Mesendoderm (in vitro differentiated cells): ENCODE results near the gene DUSP7.

Source experiments
- DNase-seq: peaks from one replicate; pipeline ENCODE4 v3.0.0; 2013
- H2AK5ac ChIP-seq: 2 replicates; pipeline ENCODE4 v1.6.1; 2013; ENCODE audit warnings: low read length, inconsistent platforms
- H2BK120ac ChIP-seq: 2 replicates; pipeline ENCODE4 v1.6.1; 2013; ENCODE audit warnings: low read depth, mild to moderate bottlenecking, low read length, moderate library complexity, mixed read lengths
- H2BK15ac ChIP-seq: replicated peaks from 2 replicates; pipeline ENCODE4 v1.6.1; 2013; ENCODE audit warnings: low read depth, mild to moderate bottlenecking, moderate library complexity
- H2BK5ac ChIP-seq: 2 replicates; pipeline ENCODE4 v1.6.1; 2013; ENCODE audit warnings: low read length, inconsistent platforms
- H3K18ac ChIP-seq: 2 replicates; pipeline ENCODE4 v1.6.1; 2013; ENCODE audit warnings: mild to moderate bottlenecking, low read length, mixed read lengths
- H3K23ac ChIP-seq: one replicate; pipeline ENCODE4 v1.6.1; 2013; ENCODE audit warnings: low read length
- H3K27ac ChIP-seq: 2 replicates; pipeline ENCODE4 v1.5.1; 2013; ENCODE audit warnings: low read depth, mild to moderate bottlenecking, inconsistent platforms, low read length, moderate library complexity
- H3K27me3 ChIP-seq: 2 replicates; pipeline ENCODE4 v1.6.1; 2013; ENCODE audit warnings: low read length, control low read depth, mild to moderate bottlenecking, inconsistent platforms; ENCODE audit not compliant: insufficient read depth, poor library complexity
- H3K36me3 ChIP-seq: 2 replicates; pipeline ENCODE4 v1.6.1; 2013; ENCODE audit warnings: low read length, inconsistent platforms; ENCODE audit not compliant: control insufficient read depth, insufficient read depth
- H3K4ac ChIP-seq: one replicate; pipeline ENCODE4 v1.6.1; 2013; ENCODE audit warnings: low read depth, mild to moderate bottlenecking, low read length, moderate library complexity
- H3K4me1 ChIP-seq: 2 replicates; pipeline ENCODE4 v1.6.1; 2013; ENCODE audit warnings: low read depth, low read length, inconsistent platforms; ENCODE audit not compliant: control insufficient read depth
- H3K4me2 ChIP-seq: 2 replicates; pipeline ENCODE4 v1.6.1; 2013; ENCODE audit warnings: low read length
- H3K4me3 ChIP-seq: 2 replicates; pipeline ENCODE4 v1.5.1; 2013; ENCODE audit warnings: mild to moderate bottlenecking, low read length
- H3K56ac ChIP-seq: one replicate; pipeline ENCODE4 v1.6.1; 2013; ENCODE audit warnings: low read length
- H3K79me1 ChIP-seq: 2 replicates; pipeline ENCODE4 v1.6.1; 2013; ENCODE audit warnings: low read length, inconsistent platforms
- H3K79me2 ChIP-seq: 2 replicates; pipeline ENCODE4 v1.6.1; 2013; ENCODE audit warnings: mild to moderate bottlenecking, low read length; ENCODE audit not compliant: control insufficient read depth, insufficient read depth
- H3K9ac ChIP-seq: 2 replicates; pipeline ENCODE4 v1.6.1; 2013; ENCODE audit warnings: low read length, inconsistent platforms
- H4K5ac ChIP-seq: one replicate; pipeline ENCODE4 v1.6.1; 2013; ENCODE audit warnings: low read length
- H4K8ac ChIP-seq: one replicate; pipeline ENCODE4 v1.6.1; 2013; ENCODE audit warnings: low read depth, mild to moderate bottlenecking, control low read depth, low read length, moderate library complexity
- WGBS: extraction: QIAGEN DNeasy Blood & Tissue Kit; methylation state at CpG from one replicate; pipeline ENCODE4 v1.1.7; 2013; ENCODE audit warnings: low lambda C conversion rate, missing lambda C conversion rate; ENCODE audit not compliant: insufficient coverage; ENCODE audit errors: extremely low coverage; 5-methylcytosine and 5-hydroxymethylcytosine counted together

DUSP7 gene

DNA sequence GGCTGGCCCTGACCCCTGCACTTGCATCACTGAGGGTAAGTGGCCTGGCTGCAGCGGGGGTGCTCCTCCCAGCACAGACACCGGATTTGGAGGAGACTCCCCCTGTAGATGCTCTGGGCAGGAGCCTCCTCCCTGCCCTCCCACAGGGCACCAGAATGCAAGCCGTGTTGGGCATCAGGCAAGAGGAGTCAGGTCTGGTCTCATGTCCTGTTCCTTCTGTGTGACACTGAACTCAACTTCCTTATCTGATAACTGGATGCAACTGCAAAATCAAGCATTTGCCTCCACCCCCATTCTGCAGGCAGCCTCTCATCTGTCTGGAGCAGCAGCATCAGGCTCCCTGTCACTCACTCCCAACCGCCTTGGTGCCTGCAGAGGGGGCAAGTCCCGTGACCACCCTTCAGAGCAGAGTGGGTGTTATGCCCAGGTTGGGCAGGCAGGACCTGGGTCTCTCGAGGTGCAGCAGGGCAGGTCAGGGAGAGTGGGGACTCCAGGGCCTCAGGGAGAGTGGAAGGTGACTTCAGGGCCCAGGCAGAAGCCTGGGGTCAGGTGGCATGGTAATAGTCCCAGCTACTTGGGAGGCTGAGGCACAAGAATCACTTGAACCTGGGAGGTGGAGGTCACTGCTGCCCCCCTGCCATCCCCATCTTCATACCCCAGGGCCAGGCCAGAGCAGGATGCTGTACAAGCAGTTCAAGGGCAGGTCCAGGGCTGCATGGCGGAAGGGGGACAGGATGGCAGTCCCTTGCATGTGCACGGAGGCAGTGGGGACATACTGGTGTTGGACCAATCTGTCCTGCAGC, 50.2 kb downstream of the DUSP7 start:
- H3K56ac ChIP-seq = peak overlapping the region; percentile 44
- H3K27me3 ChIP-seq = no peaks in the 10 kb centered on the region
- H3K79me1 ChIP-seq = no peaks in the 10 kb centered on the region
- peak overlapping the region; percentile 35 for H3K4me2 ChIP-seq
- peaks cover 5% of the 10 kb centered on the region for H3K4me1 ChIP-seq
- H3K4ac ChIP-seq = no peak overlapping the region
- no peak overlapping the region for H2BK120ac ChIP-seq
- H2AK5ac ChIP-seq = no peak overlapping the region
- no peak overlapping the region for H3K23ac ChIP-seq
- no peak overlapping the region for H3K27ac ChIP-seq
- no peak for DNase-seq
- H4K5ac ChIP-seq = no peak overlapping the region
- H2BK15ac ChIP-seq = no peak overlapping the region
- H3K18ac ChIP-seq = no peak overlapping the region
- no peaks in the 10 kb centered on the region for H3K79me2 ChIP-seq
- no peak overlapping the region for H2BK5ac ChIP-seq
- no peaks in the 10 kb centered on the region for H3K36me3 ChIP-seq
- no peak overlapping the region for H4K8ac ChIP-seq
- peak overlapping the region; percentile 17 for H3K9ac ChIP-seq
- H3K4me3 ChIP-seq = no peak overlapping the region
- WGBS = no CpG with 5 or more reads among the region's 8 CpGs

DNA sequence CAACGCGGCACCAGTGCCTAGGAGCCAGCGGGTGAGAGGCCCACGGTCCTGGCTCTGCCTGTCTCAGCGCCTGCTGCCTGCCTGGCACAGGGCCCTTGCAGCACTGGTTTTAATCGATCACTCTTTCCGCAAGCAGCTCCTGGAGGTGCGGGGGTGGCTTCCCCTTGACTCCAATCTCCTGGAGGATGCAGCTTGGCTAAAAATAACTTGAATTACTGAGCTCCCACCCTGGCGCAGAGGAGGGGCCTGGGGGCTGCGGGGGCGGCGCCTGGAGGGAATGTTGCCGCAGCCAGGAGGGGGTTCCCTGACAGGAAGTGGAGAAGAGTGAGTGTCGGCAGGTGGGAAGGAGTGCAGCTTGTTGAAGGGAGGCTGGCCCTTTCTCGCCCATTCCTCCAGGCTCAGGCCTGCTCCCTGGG, 50.8 kb downstream of the DUSP7 start:
- H3K4me3 ChIP-seq = no peak overlapping the region

GRCh38 chr3:52004906-52005395, 51.4 kb downstream of the DUSP7 start:
- Histone ChIP-seq H3K4me3 (no peak overlapping the region), H2BK120ac (no peak overlapping the region), H4K8ac (no peak overlapping the region), H3K4me2 (no peak overlapping the region), H3K56ac (peak overlapping the region; percentile 77), H3K79me1 (no peaks in the 10 kb centered on the region), H2BK5ac (no peak overlapping the region), H4K5ac (no peak overlapping the region), H3K18ac (no peak overlapping the region), H3K27me3 (no peaks in the 10 kb centered on the region), H3K27ac (no peak overlapping the region), H3K4me1 (peaks cover 5% of the 10 kb centered on the region), H2BK15ac (no peak overlapping the region), H3K79me2 (no peaks in the 10 kb centered on the region), H3K9ac (no peak overlapping the region), H3K4ac (no peak overlapping the region), H2AK5ac (no peak overlapping the region), H3K23ac (no peak overlapping the region), H3K36me3 (no peaks in the 10 kb centered on the region)
- no peak for DNase-seq
- no CpG with 5 or more reads among the region's 4 CpGs for WGBS

More for the DNA sequence above, 50.8 kb downstream of the DUSP7 start:
- Histone ChIP-seq H2BK15ac (no peak overlapping the region), H3K36me3 (no peaks in the 10 kb centered on the region), H3K18ac (no peak overlapping the region), H3K4me1 (peaks cover 5% of the 10 kb centered on the region), H4K8ac (no peak overlapping the region), H4K5ac (no peak overlapping the region), H3K79me2 (no peaks in the 10 kb centered on the region), H3K4me2 (peak overlapping the region; percentile 35), H2BK120ac (no peak overlapping the region), H3K27ac (no peak overlapping the region), H3K4ac (no peak overlapping the region), H2BK5ac (peak overlapping the region; percentile 25), H3K27me3 (no peaks in the 10 kb centered on the region), H3K56ac (peak overlapping the region; percentile 77), H3K23ac (no peak overlapping the region), H2AK5ac (no peak overlapping the region), H3K9ac (peak overlapping the region; percentile 43), H3K79me1 (no peaks in the 10 kb centered on the region)
- DNase-seq = peak; percentile 76
- no CpG with 5 or more reads among the region's 15 CpGs for WGBS

GRCh38 chr3:52004163-52004787, 52.1 kb downstream of the DUSP7 start:
- Histone ChIP-seq H3K9ac (no peak overlapping the region), H3K4me2 (no peak overlapping the region), H3K4me1 (peaks cover 5% of the 10 kb centered on the region), H3K79me2 (no peaks in the 10 kb centered on the region), H3K4ac (no peak overlapping the region), H3K27ac (no peak overlapping the region), H3K27me3 (no peaks in the 10 kb centered on the region), H2BK5ac (no peak overlapping the region), H3K23ac (no peak overlapping the region), H3K18ac (no peak overlapping the region), H3K56ac (no peak overlapping the region), H4K8ac (no peak overlapping the region), H3K4me3 (no peak overlapping the region), H2AK5ac (no peak overlapping the region), H3K79me1 (no peaks in the 10 kb centered on the region), H3K36me3 (no peaks in the 10 kb centered on the region), H4K5ac (no peak overlapping the region), H2BK120ac (no peak overlapping the region), H2BK15ac (no peak overlapping the region)
- WGBS = no CpG with 5 or more reads among the region's 16 CpGs
- DNase-seq = peak; percentile 80

DNA sequence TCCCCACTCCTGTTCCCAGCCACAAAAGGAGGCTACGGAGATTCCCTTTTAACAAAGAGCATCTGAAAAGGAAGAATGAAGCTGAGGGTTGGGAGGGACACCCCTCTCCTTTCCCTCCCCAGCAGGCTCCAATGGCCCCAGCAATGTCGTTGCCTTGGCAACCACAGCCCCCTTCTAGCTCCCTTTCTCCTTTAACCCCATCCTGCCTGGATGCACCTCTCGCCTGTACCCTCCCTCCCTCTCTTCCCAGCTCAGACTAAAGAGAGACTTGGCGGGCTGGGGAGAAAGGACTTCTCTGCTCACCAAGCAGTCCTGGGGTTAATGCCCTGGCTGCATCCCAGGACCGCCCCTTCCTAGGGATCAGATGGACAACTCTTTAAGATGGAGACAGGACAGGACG, 53.6 kb downstream of the DUSP7 start:
- Histone ChIP-seq H3K18ac (no peak overlapping the region), H2AK5ac (no peak overlapping the region), H3K27me3 (no peaks in the 10 kb centered on the region), H3K56ac (no peak overlapping the region), H3K79me2 (no peaks in the 10 kb centered on the region), H3K36me3 (no peaks in the 10 kb centered on the region), H3K23ac (no peak overlapping the region), H3K4me2 (no peak overlapping the region), H4K8ac (no peak overlapping the region), H3K27ac (no peak overlapping the region), H3K79me1 (no peaks in the 10 kb centered on the region), H2BK120ac (no peak overlapping the region), H3K9ac (no peak overlapping the region), H3K4ac (no peak overlapping the region), H3K4me3 (no peak overlapping the region), H2BK15ac (no peak overlapping the region), H3K4me1 (peaks cover 7% of the 10 kb centered on the region), H4K5ac (no peak overlapping the region), H2BK5ac (no peak overlapping the region)
- no CpG with 5 or more reads among the region's 6 CpGs for WGBS
- no peak for DNase-seq
